ENCODE results near the gene P2RX1. TPM values are rescaled to one million over a fixed set of nuclear protein-coding genes. Genes with fewer than 3 reads are reported as not detected.
A peak's percentile ranks its signal among the peaks of the same experiment; 100 is the strongest.

P2RX1 gene
- total and polyA plus RNA-seq, 4 donors, result 0.44 to 5.2 (median 0.64) TPM

DNA sequence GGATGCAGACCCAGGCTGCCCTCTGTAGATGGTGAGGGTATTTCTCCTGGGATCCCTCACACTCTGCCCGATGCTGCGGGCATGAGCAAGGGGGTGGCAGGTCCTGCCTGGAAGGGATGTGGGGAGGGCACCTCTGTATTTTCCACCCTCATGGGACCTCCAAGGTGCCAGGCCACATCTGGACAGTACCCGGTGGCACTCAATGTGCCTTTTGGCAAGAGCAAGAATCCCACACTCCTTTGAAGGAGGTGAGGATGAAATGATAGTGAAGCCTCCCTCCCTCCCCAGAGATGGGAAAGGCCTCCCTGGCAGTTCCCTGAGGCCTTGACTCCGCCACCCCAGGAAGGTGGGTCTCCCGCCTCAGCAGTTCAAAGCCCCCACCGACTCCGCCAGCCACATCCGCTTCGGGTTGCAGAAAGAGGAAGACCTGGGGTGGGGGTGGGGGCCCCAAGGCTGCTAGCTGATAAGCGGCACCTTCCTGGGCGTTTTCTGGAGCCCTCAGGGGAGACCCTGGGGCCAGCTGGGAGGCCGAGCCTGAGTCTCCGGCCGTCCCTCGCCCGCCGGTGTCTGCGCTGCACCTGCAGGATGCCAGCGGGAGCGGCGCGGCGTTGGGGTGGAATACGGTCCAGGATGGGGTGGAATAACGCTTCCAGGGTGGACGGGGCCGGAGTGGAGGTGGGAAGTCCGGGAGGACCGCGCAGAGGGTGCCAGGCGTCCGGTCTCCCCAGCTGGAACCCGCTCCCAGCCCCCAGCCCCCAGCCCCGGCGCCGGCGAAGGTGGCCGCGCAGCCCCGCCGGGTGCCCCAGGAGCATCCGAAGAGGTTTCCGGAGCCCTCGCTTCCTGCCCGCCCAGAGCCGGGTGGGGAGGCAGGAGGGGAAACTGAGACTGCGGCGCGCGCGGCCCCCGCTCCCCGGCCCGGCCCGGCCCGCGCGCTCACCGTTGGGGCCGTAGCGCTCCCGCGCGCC lies 47.3 kb upstream of the P2RX1 start:
- Histone ChIP-seq H3K27ac (ENCODE audit: low read depth in 1 of 2, low read length in 2 of 2) (peak overlapping the region; percentile 19 to 31), H3K9ac (ENCODE audit: low read depth in 1 of 2, low read length in 2 of 2) (no peak overlapping the region)
- WGBS, result 7% methylated on average over 64 of the region's 64 CpGs

More for the DNA sequence above, 47.3 kb upstream of the P2RX1 start:
- TF ChIP-seq, protein P1, sequence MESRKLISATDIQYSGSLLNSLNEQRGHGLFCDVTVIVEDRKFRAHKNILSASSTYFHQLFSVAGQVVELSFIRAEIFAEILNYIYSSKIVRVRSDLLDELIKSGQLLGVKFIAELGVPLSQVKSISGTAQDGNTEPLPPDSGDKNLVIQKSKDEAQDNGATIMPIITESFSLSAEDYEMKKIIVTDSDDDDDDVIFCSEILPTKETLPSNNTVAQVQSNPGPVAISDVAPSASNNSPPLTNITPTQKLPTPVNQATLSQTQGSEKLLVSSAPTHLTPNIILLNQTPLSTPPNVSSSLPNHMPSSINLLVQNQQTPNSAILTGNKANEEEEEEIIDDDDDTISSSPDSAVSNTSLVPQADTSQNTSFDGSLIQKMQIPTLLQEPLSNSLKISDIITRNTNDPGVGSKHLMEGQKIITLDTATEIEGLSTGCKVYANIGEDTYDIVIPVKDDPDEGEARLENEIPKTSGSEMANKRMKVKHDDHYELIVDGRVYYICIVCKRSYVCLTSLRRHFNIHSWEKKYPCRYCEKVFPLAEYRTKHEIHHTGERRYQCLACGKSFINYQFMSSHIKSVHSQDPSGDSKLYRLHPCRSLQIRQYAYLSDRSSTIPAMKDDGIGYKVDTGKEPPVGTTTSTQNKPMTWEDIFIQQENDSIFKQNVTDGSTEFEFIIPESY (IDR thresholded peaks at IDR 0.05), result no peak
- TF ChIP-seq GABPA (IDR thresholded peaks at IDR 0.05 in 1 of 2, conservative IDR thresholded peaks at IDR 0.05 in 1 of 2) (no peak), SP1 (IDR thresholded peaks at IDR 0.05) (no peak), TAF1 (conservative IDR thresholded peaks at IDR 0.05) (no peak), YY1 (IDR thresholded peaks at IDR 0.05) (no peak), FOXA1 (IDR thresholded peaks at IDR 0.05) (no peak), NR2F2 (IDR thresholded peaks at IDR 0.05) (no peak), FOXA2 (IDR thresholded peaks at IDR 0.05) (no peak), RXRA (IDR thresholded peaks at IDR 0.05) (no peak), HNF4A (conservative IDR thresholded peaks at IDR 0.05) (no peak), RAD21 (IDR thresholded peaks at IDR 0.05) (no peak), HNF4G (IDR thresholded peaks at IDR 0.05) (no peak), JUND (IDR thresholded peaks at IDR 0.05) (no peak), EGR1 (IDR thresholded peaks at IDR 0.05; ENCODE audit: low read depth in 2 of 2) (no peak)
- TF ChIP-seq, protein P2, sequence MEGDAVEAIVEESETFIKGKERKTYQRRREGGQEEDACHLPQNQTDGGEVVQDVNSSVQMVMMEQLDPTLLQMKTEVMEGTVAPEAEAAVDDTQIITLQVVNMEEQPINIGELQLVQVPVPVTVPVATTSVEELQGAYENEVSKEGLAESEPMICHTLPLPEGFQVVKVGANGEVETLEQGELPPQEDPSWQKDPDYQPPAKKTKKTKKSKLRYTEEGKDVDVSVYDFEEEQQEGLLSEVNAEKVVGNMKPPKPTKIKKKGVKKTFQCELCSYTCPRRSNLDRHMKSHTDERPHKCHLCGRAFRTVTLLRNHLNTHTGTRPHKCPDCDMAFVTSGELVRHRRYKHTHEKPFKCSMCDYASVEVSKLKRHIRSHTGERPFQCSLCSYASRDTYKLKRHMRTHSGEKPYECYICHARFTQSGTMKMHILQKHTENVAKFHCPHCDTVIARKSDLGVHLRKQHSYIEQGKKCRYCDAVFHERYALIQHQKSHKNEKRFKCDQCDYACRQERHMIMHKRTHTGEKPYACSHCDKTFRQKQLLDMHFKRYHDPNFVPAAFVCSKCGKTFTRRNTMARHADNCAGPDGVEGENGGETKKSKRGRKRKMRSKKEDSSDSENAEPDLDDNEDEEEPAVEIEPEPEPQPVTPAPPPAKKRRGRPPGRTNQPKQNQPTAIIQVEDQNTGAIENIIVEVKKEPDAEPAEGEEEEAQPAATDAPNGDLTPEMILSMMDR (IDR thresholded peaks at IDR 0.05; ENCODE audit: low read depth, low read length, missing input control), result no peak
- TF ChIP-seq, protein P3, sequence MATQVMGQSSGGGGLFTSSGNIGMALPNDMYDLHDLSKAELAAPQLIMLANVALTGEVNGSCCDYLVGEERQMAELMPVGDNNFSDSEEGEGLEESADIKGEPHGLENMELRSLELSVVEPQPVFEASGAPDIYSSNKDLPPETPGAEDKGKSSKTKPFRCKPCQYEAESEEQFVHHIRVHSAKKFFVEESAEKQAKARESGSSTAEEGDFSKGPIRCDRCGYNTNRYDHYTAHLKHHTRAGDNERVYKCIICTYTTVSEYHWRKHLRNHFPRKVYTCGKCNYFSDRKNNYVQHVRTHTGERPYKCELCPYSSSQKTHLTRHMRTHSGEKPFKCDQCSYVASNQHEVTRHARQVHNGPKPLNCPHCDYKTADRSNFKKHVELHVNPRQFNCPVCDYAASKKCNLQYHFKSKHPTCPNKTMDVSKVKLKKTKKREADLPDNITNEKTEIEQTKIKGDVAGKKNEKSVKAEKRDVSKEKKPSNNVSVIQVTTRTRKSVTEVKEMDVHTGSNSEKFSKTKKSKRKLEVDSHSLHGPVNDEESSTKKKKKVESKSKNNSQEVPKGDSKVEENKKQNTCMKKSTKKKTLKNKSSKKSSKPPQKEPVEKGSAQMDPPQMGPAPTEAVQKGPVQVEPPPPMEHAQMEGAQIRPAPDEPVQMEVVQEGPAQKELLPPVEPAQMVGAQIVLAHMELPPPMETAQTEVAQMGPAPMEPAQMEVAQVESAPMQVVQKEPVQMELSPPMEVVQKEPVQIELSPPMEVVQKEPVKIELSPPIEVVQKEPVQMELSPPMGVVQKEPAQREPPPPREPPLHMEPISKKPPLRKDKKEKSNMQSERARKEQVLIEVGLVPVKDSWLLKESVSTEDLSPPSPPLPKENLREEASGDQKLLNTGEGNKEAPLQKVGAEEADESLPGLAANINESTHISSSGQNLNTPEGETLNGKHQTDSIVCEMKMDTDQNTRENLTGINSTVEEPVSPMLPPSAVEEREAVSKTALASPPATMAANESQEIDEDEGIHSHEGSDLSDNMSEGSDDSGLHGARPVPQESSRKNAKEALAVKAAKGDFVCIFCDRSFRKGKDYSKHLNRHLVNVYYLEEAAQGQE (IDR thresholded peaks at IDR 0.05), result no peak
- TF ChIP-seq, protein P4, sequence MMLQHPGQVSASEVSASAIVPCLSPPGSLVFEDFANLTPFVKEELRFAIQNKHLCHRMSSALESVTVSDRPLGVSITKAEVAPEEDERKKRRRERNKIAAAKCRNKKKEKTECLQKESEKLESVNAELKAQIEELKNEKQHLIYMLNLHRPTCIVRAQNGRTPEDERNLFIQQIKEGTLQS (IDR thresholded peaks at IDR 0.05), result no peak
- TF ChIP-seq, protein P5, sequence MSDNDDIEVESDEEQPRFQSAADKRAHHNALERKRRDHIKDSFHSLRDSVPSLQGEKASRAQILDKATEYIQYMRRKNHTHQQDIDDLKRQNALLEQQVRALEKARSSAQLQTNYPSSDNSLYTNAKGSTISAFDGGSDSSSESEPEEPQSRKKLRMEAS (IDR thresholded peaks at IDR 0.05), result no peak
- Histone ChIP-seq H3K9me3 (ENCODE audit: control insufficient read depth in 4 of 4, low read length in 3 of 4) (no peaks in the 10 kb centered on the region), H3K4me1 (ENCODE audit: control insufficient read depth in 4 of 4, insufficient read depth in 4 of 4, low read length in 3 of 4) (peaks cover 3 to 24% (median 10%) of the 10 kb centered on the region in 4 donors), H3K4me3 (ENCODE audit: low read depth in 1 of 3, low read length in 3 of 3) (peak overlapping the region in 2 of 3 donors; percentile 4 to 47), H3K27me3 (ENCODE audit: control insufficient read depth in 4 of 4, insufficient read depth in 4 of 4, low read length in 3 of 4) (peaks cover 0 to 2% (median under 1%) of the 10 kb centered on the region in 4 donors), H3K36me3 (ENCODE audit: control insufficient read depth in 4 of 4, insufficient read depth in 3 of 4, low read depth in 1 of 4, low read length in 3 of 4) (no peaks in the 10 kb centered on the region)
- no peak for DNase-seq (ENCODE audit: low spot score)
